Measurements from ENCODE around the gene ABHD2.
"Not testable (repeated sequence)": the region's sequence is repeated elsewhere in the genome, so short reads cannot be mapped to it uniquely, and the experiment has no call there.

Gene ABHD2

DNA sequence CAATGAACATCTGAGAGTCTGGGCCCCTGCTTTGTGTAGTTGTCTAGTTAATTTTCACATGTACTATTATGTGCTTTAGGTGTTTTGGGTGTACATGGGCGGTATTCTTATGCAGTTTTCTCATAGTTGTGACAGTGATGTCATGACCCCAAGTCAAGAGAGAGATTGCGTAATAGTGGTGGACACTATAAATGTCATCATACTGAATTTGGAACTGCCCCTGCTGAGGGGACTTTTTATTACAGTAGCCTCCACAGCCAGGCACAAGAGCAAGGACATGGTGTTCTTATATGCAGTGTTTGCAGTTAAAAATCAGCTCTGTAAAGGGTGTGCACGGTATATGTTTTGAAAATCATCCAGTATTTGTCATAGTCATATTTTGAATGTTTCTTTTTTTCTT is 29.5 kb downstream of the ABHD2 start:
- Histone ChIP-seq H3K4me1 (ENCODE audit: low read length) (no peaks in the 10 kb centered on the region), H4K20me1 (ENCODE audit: insufficient read depth, low read length) (peaks cover 4% of the 10 kb centered on the region; the same call in 1 of the 2 replicates), H3K4me2 (ENCODE audit: low read length) (no peak overlapping the region), H3K27ac (ENCODE audit: low read length) (no peak overlapping the region), H3K79me2 (ENCODE audit: low read length) (no peaks in the 10 kb centered on the region), H2AFZ (ENCODE audit: low read depth, low read length) (no peak overlapping the region), H3K36me3 (replicated peaks; ENCODE audit: low read depth, low read length) (peaks cover 31% of the 10 kb centered on the region), H3K4me3 (ENCODE audit: low read length) (no peak overlapping the region), H3K9me3 (ENCODE audit: insufficient read depth, low read length) (no peaks in the 10 kb centered on the region), H3K27me3 (ENCODE audit: low read depth, low read length) (no peaks in the 10 kb centered on the region), H3K9ac (ENCODE audit: low read length) (no peak overlapping the region)
- TF ChIP-seq EZH2phosphoT487 (IDR thresholded peaks at IDR 0.05; ENCODE audit: low read depth): no peak
- TF ChIP-seq, protein P1, sequence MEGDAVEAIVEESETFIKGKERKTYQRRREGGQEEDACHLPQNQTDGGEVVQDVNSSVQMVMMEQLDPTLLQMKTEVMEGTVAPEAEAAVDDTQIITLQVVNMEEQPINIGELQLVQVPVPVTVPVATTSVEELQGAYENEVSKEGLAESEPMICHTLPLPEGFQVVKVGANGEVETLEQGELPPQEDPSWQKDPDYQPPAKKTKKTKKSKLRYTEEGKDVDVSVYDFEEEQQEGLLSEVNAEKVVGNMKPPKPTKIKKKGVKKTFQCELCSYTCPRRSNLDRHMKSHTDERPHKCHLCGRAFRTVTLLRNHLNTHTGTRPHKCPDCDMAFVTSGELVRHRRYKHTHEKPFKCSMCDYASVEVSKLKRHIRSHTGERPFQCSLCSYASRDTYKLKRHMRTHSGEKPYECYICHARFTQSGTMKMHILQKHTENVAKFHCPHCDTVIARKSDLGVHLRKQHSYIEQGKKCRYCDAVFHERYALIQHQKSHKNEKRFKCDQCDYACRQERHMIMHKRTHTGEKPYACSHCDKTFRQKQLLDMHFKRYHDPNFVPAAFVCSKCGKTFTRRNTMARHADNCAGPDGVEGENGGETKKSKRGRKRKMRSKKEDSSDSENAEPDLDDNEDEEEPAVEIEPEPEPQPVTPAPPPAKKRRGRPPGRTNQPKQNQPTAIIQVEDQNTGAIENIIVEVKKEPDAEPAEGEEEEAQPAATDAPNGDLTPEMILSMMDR (IDR thresholded peaks at IDR 0.05; ENCODE audit: low read depth, low read length): no peak

DNA sequence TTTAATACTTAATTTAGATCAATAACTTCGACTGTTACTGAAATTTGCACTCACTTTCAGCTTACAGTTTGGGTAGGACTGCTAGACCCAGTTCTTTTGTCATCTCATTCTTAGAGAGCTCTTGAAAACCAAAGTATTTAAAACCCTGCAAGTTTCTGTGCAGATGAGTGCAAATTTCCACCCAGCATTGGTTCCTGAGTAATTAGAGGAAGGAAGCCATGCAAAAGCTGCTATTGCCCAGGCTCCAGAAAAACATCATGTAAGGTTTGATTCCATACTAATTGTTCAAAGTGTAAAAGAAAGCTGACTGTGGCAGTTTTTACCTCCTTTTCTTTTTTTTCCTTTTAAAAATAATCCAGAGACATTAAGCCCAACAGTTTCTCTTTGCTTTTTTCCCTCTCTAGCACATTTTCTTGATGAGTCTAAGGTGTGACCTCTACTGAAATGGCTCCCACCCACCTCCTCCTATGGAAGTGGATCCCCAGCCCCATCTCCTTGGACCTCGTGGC is 30.3 kb downstream of the ABHD2 start:
- Histone ChIP-seq H4K20me1 (ENCODE audit: insufficient read depth, low read length) (no peaks in the 10 kb centered on the region), H3K27ac (ENCODE audit: low read length) (no peak overlapping the region), H3K9ac (ENCODE audit: low read length) (no peak overlapping the region), H2AFZ (ENCODE audit: low read depth, low read length) (no peak overlapping the region), H3K4me3 (ENCODE audit: low read length) (no peak overlapping the region), H3K36me3 (replicated peaks; ENCODE audit: low read depth, low read length) (peaks cover 35% of the 10 kb centered on the region), H3K79me2 (ENCODE audit: low read length) (no peaks in the 10 kb centered on the region), H3K27me3 (ENCODE audit: low read depth, low read length) (no peaks in the 10 kb centered on the region), H3K9me3 (ENCODE audit: insufficient read depth, low read length) (no peaks in the 10 kb centered on the region), H3K4me2 (ENCODE audit: low read length) (no peak overlapping the region), H3K4me1 (ENCODE audit: low read length) (no peaks in the 10 kb centered on the region)
- no peak for TF ChIP-seq EZH2phosphoT487 (IDR thresholded peaks at IDR 0.05; ENCODE audit: low read depth)
- TF ChIP-seq, protein P1 (IDR thresholded peaks at IDR 0.05; ENCODE audit: low read depth, low read length): no peak

DNA sequence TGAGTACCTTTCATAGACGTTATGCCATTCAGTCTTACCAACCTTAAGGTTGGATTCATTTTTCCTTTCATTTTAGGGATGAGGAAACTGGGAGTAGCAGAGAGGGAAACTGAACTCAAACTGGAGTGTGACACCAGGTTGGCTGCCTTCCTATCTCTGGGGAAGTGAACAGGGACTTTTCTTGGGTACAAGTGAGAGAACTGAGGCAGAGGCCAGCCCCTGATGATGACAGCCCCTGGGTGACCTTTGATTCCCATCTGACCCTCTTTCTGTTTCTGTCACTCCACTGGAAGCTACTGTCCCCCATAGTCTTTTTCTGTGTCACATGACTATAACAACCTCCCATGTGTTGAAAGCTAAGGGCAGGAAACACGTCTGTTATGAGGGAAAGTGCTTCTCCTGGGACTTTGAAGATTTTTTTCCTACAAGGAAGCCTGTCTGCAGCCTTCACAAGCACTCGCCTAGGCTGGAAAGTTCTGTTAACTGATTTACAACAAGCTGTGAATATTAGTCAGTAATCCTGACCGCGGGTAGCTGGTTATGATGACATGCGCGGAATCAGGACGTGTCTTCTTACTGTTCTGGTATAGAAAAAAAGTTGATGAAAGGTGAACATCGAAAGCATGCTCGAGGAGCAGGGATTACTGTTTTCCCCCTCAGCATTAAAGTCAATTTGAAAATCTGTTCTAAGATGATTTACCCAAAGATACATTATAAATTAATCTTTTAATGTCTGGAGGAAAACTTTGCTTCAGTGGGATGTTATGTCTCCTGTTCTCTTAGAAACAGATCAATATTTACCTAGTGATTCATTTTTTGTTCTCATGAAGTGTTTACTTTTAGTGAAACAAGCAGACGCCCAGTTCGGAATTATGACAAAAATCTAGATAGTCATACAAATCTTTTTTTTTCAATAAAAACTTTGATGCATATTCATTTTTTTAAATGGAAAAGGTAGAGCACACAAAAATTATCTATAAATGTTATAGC is 31.5 kb downstream of the ABHD2 start:
- H3K4me2 ChIP-seq (ENCODE audit: low read length): no peak overlapping the region
- no peak overlapping the region for H3K4me3 ChIP-seq (ENCODE audit: low read length)
- H4K20me1 ChIP-seq (ENCODE audit: insufficient read depth, low read length): no peaks in the 10 kb centered on the region
- H3K27ac ChIP-seq (ENCODE audit: low read length): no peak overlapping the region
- no peak overlapping the region for H3K9ac ChIP-seq (ENCODE audit: low read length)
- TF ChIP-seq, protein P1 (IDR thresholded peaks at IDR 0.05; ENCODE audit: low read depth, low read length): no peak
- no peak for TF ChIP-seq EZH2phosphoT487 (IDR thresholded peaks at IDR 0.05; ENCODE audit: low read depth)
- H3K79me2 ChIP-seq (ENCODE audit: low read length): no peaks in the 10 kb centered on the region
- H3K9me3 ChIP-seq (ENCODE audit: insufficient read depth, low read length): no peaks in the 10 kb centered on the region
- H2AFZ ChIP-seq (ENCODE audit: low read depth, low read length): no peak overlapping the region
- peaks cover 30% of the 10 kb centered on the region for H3K36me3 ChIP-seq (replicated peaks; ENCODE audit: low read depth, low read length)
- H3K27me3 ChIP-seq (ENCODE audit: low read depth, low read length): no peaks in the 10 kb centered on the region
- no peaks in the 10 kb centered on the region for H3K4me1 ChIP-seq (ENCODE audit: low read length)

DNA sequence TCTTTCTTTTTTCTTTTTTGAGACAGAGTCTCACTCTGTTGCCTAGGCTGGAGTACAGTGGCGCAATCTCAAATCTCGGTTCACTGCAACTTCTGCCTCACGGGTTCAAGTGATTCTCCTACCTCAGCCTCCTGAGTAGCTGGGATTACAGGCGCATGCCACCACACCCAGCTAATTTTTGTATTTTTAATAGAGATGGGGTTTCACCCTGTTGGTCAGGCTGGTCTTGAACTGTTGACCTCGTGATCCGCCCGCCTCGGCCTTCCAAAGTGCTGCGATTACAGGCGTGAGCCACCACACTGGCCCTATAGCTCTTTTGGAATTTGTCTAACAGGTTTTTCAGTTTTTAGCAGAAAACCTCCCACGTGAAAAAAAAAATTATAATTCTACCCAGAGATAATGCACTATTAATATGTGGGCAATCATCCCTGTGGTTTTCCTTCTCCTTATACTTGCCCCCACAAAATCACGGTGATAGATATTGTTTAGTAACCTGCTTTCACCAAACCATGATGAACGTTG is 32.3 kb downstream of the ABHD2 start:
- peaks cover 29% of the 10 kb centered on the region for H3K36me3 ChIP-seq (replicated peaks; ENCODE audit: low read depth, low read length)
- H3K4me1 ChIP-seq (ENCODE audit: low read length); H3K79me2 ChIP-seq (ENCODE audit: low read length); H3K27ac ChIP-seq (ENCODE audit: low read length); H3K9ac ChIP-seq (ENCODE audit: low read length); H4K20me1 ChIP-seq (ENCODE audit: insufficient read depth, low read length); H3K9me3 ChIP-seq (ENCODE audit: insufficient read depth, low read length); H2AFZ ChIP-seq (ENCODE audit: low read depth, low read length); H3K27me3 ChIP-seq (ENCODE audit: low read depth, low read length); H3K4me3 ChIP-seq (ENCODE audit: low read length); H3K4me2 ChIP-seq (ENCODE audit: low read length): not testable (repeated sequence)

Data from OCI-LY3 (cell line).